ENCODE measurements around the gene SCN8A.
"Not testable (repeated sequence)": the region's sequence is repeated elsewhere in the genome, so short reads cannot be mapped to it uniquely, and the experiment has no call there.

Gene SCN8A

DNA sequence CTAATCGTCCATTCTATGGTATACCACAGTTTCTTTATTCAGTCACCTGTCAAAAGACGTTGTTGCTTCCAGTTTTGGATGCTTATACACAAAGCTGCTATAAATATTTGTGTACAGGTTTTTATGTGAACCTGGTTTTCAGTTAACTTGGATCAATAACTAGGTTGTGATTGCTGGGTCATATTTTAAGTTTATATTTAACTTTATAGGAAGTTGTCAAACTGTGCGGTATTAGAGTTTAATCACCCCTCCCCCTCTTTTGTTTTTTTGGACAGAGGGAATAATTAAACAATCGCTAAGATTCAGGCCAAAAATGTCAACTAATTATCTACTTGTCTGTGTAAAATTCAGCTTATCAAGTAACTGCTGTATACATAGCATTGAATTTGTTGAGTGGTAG is 34.3 kb downstream of the SCN8A start:
- DNase-seq: no peak

- no peak for DNase-seq
Observed at GRCh38 chr12:51626115-51626514, 35.1 kb downstream of the SCN8A start.

- DNase-seq: no peak
Observed at GRCh38 chr12:51626629-51627028, 35.6 kb downstream of the SCN8A start.

- DNase-seq: no peak
Observed at GRCh38 chr12:51630256-51630880, 39.3 kb downstream of the SCN8A start.

- no peak for DNase-seq
Observed at GRCh38 chr12:51630986-51631385, 40.0 kb downstream of the SCN8A start.

DNA sequence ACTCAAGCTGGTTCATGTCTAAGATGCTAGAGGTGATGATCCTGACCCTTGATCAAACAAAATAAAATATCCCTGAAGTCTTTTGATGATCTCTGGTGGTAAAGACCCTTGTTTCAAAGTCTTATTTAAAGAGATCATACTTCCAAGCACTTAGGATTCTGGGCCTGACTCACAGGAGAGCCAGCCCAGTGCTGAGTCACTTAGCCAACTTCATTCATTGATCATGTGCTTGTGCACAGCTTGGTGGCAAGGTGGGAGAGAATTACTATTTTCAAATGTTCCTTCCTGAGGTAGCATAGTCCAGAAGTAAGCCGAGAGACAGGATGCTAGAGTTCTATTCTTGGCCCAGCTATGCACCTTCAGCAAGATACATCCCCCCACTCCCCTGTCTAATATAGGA is 40.6 kb downstream of the SCN8A start:
- no peak for DNase-seq

DNA sequence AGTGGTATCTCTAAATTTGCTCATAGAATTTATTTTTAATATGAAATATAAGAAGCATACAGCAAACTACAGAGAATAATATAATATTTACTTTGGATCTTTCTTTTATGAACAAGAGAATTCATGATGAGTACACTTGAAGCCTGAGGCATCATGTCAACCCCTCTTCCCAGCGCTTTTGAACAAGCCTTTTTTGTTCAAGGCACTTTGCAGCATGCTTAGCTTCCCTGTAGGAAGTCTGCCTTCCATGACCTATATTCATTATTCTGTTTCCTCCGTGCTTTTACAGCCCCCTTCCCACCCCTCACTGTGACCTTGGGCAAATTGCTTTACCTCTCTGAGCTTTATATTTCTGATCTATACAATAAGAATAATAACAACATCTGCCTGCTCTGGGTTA is 41.6 kb downstream of the SCN8A start:
- DNase-seq: no peak

DNA sequence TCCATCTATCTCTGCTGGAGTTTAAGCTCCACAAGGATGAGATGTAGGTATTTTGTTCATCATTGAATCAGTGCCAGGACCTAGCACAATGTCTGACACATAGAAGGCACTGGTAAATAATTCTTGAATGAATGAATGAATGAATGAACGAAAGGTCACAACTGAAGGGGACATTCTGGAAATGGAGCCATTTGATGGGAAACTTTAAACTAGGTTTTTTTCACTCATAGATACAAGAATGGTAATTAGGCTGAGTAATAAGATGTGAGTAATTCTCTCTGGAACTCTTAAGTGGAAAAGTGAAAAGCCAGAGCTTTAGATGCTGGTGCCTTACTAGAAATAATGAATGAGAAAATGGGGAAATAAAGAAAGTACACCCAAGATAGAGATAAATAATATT is 44.3 kb downstream of the SCN8A start:
- DNase-seq: no peak

GRCh38 chr12:51636581-51636980 is 45.5 kb downstream of the SCN8A start:
- no peak for DNase-seq

GRCh38 chr12:51636986-51637385 is 46.0 kb downstream of the SCN8A start:
- no peak for DNase-seq

DNA sequence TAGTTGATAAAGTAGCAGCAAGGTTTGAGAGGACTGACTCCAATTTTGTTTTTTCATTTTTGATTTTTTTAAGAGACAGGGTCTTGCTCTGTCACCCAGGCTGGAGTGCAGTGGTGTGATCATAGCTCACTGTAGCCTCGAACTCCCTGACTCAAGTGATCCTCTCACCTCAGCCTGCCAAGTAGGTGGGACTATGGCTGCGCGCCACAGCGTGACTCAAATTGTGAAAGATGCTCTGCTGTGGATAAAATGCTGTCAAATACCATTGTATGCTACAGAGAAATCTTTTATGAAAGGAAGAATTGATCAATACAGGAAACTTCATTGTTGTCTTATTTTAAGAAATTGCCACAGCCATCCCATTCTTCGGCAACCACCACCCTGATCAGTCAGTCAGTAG is 48.3 kb downstream of the SCN8A start:
- no peak for DNase-seq

- no peak for DNase-seq
Observed at GRCh38 chr12:51642286-51642685, 51.3 kb downstream of the SCN8A start.

GRCh38 chr12:51643951-51644350 is 52.9 kb downstream of the SCN8A start:
- no peak for DNase-seq

- DNase-seq: not testable (repeated sequence)
Observed at GRCh38 chr12:51644691-51645090, 53.7 kb downstream of the SCN8A start.

DNA sequence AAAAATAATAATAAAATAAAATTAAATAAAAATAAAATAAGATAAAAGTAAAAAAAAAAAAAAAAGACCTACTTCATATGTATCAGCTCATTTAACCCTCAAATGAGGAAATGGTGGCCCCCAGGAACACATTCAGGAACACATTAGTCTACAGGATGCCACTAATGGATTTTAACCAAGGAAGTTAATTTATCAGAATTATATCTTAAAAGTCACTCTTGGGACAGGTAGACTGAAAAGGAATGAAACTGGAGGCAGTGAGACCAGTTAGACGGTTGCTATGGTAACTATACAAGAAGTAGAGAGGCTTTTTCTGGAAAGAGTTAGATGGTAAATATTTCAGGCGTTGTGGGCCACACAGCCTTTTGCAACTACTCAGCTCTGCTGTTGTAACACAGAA is 54.9 kb downstream of the SCN8A start:
- DNase-seq: no peak

DNA sequence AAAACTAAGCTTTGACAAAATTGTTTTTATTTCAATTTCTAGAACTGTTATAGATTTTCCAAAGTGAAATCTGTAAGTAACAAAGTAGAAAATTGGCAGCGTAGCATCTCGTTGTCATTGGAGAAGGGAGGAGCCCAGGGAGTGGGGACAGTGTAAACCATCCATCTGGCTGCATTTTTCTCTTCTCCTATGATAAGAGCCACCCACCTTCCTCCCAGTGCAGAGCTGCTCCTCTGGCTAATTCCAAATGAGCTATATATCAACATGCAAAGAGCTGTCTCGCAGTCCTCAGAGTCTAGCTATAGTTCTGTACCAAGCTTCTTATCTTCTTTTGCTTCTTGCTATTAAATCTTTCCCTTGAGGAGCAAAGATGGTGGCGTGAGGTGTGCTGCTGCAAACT is 56.6 kb downstream of the SCN8A start:
- DNase-seq: no peak

DNA sequence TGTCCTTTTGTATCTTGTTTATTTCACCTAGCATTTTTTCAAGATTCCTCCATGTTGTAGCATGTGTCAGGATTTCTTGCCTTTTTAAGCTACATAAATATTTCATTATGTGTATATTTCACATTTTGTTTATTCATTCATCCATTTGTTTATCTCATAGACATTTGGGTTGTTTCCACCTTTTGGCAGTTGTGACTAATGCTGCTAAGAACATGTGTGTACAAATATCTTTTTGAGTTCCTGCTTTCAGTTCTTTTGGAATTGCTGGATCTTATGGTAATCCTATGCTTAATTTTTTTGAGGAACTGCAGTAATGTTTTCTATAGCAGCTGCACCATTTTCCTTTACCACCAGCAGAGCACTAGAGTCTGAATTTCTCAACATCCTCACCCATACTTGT is 62.4 kb downstream of the SCN8A start:
- DNase-seq: no peak

DNA sequence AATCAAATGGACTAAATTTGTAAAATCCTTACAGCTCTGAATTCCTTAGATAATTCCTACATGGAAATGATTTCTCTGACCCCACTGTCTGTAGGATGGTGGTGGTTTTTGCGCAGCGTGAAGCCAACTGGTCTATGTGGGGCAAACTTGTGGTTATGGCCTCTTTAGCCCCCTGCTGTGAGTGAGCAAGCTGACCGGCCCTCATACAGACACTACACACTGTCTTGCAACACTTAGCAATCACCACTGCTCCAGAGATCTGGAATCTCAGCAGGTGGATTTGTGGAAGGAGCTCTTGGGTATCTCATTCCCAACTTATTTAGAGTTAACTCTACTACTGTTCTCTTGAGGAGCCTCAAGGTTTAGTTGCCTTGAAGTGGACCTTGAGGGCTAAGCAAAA is 70.2 kb downstream of the SCN8A start:
- no peak for DNase-seq

DNA sequence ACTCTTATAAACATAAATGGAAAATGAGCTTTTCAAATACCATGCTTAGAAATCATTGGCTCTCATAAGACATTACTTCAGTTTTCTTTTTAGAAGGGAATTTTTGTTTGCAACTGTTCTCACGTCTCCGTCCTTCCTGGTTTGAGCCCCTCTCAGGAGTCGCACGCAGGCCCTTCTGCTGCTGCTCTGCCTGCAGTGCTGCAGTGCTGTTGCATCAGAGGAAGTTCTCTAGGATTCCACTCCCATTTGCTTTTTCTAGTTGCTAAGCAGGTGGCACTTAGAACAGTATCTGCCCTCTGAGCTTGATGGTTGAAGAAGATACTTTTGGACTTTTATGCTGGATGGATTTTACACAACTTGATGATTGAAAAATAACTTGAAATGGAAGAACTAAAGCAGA is 70.8 kb downstream of the SCN8A start:
- DNase-seq: no peak

DNA sequence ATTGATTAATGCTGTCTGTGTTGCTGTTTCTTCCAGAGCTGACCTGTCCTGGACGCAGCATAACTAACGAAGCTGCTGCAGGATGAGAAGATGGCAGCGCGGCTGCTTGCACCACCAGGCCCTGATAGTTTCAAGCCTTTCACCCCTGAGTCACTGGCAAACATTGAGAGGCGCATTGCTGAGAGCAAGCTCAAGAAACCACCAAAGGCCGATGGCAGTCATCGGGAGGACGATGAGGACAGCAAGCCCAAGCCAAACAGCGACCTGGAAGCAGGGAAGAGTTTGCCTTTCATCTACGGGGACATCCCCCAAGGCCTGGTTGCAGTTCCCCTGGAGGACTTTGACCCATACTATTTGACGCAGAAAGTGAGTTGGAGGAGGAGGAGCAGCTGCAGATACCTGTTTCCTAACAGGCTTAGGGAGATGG is 71.7 kb downstream of the SCN8A start:
- no peak for DNase-seq

- DNase-seq: no peak
Observed at GRCh38 chr12:51663390-51663789, 72.4 kb downstream of the SCN8A start.

DNA sequence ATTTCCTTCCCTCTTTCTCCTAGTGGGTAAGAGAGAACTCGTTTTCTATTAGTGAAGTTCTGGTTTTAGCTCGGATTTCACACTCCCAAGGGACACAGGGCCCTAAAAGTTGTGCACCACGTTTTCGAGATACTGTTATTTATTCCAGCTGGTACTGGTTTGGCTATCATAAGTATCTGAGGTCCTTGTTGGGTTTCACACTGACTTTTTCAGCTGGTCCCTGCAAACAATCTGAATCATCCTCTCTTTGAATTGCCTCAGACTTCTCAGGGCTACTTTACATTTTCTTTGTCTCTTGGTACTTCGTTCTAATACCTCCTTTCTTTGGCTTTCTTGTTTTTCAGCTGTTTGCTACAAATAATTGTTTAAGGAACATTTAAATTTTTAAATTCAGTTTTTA is 75.7 kb downstream of the SCN8A start:
- no peak for DNase-seq

GRCh38 chr12:51667269-51667668 is 76.2 kb downstream of the SCN8A start:
- no peak for DNase-seq

DNA sequence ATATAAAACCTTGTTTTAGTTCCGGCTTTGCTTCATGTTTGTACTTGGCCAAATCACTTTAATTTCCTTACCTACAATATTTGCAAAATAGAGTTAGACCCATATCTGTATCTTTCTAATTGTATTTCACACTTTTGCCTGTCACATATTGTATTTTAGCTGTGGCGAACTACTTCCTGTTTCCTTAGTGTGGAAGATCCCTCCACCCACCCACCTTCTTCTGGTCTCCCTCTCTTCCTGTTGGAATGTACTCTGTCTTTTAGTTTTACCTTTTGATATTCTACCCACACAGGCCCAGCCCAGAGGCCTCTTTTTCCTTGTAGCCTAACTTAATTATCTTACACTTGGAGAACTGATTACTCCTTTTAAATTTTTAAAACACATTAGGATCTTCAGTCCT is 78.2 kb downstream of the SCN8A start:
- DNase-seq: no peak

DNA sequence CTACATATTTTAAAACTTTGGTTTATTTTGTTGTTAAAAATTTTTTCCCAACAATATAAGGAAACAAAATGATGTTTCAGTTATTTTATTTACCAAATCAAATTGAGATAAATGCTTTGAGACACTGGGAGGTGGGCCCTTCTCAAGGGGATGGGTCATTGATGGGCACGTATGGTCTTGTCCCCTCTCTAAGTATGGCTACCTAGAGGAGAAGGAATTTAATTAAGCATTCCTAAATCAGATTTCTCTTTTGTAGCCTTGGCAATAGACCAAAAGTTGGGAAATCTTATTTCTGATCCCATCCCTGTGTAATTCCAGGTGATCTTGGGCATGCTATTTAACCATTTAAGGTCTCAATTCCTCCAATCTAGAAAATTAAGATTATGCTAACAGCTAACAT is 79.0 kb downstream of the SCN8A start:
- DNase-seq: no peak

DNA sequence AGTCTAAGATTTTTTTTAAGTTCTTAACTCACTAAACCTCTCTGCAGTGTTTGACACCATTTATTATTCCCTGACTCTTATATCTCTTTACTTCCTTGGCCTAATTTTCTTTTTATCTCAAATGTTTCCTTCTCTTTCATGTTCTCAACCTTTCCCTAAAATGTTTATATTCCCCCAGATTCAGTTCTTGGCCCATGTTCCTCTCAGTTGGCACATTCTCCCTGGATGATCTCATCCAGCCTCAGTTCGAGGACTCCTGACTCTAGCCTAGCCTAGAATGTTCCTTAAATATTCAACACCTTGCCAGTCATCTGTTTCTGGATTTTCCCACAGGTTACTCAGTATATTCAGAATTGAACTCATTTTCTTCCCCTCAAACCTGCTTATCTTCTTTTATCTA is 81.3 kb downstream of the SCN8A start:
- DNase-seq: no peak
